ENCODE data around the gene CD320.

DNA sequence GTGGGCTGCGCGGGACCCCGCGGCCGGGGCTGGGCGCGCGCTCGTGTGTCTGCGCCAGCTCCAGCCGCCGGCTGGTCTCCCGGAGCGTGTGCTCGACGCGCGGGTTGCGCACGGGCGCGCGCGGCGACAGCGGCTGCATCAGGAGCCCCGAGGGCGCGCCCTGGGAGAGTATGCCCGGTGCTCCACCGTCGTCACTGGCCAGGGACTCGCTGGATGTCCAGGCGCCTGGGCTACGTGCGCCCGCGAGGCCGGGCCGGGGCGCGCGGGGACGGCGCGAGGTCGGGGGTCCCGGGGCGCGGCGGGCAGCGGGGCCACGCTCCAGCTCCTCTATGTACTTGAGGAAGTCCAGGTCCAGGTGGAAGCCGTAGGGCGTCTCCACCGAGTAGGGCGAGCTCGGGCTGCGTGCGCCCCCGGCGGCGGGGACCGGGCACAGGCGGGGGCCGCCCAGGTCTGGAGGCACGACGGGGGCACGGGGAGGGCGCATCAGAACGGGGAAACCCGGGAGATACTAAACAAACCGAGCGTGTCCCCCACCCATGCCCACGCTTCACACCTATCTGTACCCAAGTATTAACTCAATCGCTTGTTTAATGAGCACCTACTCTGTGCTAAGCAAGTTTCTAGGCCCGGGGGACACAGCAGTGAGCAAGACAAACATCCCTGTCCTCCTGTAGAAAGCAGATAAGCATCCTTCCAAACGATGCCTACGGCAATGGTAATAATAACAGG, 27.3 kb upstream of the CD320 start:
- TF ChIP-seq CTCF (IDR thresholded peaks at IDR 0.05): peak in 1 of 3 experiments; percentile 9
- no peak for TF ChIP-seq POLR2A (IDR thresholded peaks at IDR 0.05)
